Fibroblast of villous mesenchyme (primary cell): ENCODE data around the gene NRP2. TPM values are rescaled to one million over a fixed set of nuclear protein-coding genes. Genes with fewer than 3 reads are reported as not detected.

Experiments used
- DNase-seq: peaks from one replicate; pipeline ENCODE4 v3.0.0-alpha.2; 2010; ENCODE audit warnings: low read depth
- H3K4me3 ChIP-seq: 2 replicates; pipeline ENCODE4 v1.5.1; 2011; ENCODE audit warnings: low read depth, mild to moderate bottlenecking, low read length
- total RNA-seq: library from RNA; depleted of rRNA; stranded (reverse); fragments of >200 nt; gene quantifications from 2 replicates; pipeline ENCODE4 v1.2.3, GENCODE V29; 2012
- TF ChIP-seq, protein P1 (sequence below): IDR thresholded peaks from 2 replicates; pipeline ENCODE4 v1.5.1; 2012; ENCODE audit warnings: low read depth, mild to moderate bottlenecking, low read length; ENCODE audit not compliant: insufficient read depth

The NRP2 gene
- total RNA-seq, 1 donor: 117 TPM

DNA sequence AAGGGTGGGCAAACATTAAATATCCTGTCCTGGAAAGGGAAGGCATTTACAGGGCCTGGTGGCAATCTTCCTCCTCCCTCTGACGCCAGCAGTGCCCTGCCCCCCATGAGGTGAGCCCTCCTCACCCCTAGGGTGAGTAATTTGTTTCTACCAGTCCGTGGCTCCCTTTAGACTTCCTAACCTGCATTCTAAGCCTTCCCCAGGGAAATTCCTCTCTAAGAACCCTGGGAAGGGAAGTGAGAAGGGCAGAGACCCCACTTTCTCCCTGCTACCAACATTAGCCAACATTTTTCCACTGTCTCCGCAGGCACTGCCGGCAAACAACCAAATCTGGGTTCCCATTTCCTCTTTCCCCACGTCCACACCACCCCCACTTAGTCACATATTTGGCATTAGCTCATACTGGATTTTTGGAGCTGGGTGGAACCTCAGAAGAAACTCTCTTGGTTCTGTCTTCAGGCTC is 69.3 kb downstream of the NRP2 start:
- TF ChIP-seq, protein P1, sequence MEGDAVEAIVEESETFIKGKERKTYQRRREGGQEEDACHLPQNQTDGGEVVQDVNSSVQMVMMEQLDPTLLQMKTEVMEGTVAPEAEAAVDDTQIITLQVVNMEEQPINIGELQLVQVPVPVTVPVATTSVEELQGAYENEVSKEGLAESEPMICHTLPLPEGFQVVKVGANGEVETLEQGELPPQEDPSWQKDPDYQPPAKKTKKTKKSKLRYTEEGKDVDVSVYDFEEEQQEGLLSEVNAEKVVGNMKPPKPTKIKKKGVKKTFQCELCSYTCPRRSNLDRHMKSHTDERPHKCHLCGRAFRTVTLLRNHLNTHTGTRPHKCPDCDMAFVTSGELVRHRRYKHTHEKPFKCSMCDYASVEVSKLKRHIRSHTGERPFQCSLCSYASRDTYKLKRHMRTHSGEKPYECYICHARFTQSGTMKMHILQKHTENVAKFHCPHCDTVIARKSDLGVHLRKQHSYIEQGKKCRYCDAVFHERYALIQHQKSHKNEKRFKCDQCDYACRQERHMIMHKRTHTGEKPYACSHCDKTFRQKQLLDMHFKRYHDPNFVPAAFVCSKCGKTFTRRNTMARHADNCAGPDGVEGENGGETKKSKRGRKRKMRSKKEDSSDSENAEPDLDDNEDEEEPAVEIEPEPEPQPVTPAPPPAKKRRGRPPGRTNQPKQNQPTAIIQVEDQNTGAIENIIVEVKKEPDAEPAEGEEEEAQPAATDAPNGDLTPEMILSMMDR: no peak
- no peak overlapping the region for H3K4me3 ChIP-seq
- no peak for DNase-seq

DNA sequence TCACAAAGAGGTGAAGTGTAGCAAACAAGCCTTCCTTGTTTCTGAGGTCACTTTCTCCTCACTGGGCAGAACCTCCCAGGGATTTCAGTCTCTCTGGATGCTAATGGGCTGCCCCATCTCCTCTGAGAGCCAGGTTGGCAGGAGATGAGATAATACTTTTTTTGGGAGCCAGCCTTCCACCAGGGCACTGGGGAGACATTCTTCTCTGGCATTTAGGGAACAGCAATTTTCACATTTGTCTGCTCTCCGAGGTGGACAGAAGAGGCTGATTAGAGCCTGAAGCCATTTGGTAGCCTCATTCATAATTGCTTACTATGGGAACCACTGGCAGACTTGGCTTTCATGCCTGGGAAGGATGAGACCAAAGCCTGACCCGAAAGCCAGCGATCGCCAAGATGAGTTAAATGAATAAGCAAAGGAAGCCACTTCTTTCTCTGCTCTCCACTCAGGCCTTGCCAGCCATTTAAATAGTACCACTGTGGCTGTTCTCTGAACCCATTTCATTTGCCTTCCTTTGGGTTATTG is 70.1 kb downstream of the NRP2 start:
- TF ChIP-seq, protein P1: no peak
- no peak for DNase-seq
- no peak overlapping the region for H3K4me3 ChIP-seq

DNA sequence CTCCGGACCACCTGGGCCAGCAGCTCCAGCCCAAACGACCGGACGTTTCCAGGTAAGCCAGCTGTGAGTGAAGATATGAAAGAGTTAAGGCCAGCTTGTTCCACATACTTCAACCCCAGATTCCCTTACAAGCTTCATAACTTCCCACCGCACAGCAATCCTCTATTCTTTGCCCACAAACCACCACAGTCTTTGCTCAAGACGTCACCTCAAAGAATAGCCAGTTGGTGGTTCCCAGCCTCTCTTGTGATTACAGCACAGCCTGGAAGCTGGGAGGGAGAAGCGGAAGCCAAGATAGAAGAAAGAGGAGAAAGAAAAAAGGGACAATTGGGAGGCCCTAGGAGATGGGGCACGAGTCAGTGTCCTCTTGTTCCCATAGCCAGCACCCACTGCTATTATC is 70.6 kb downstream of the NRP2 start:
- TF ChIP-seq, protein P1: no peak
- H3K4me3 ChIP-seq: no peak overlapping the region
- DNase-seq: no peak

DNA sequence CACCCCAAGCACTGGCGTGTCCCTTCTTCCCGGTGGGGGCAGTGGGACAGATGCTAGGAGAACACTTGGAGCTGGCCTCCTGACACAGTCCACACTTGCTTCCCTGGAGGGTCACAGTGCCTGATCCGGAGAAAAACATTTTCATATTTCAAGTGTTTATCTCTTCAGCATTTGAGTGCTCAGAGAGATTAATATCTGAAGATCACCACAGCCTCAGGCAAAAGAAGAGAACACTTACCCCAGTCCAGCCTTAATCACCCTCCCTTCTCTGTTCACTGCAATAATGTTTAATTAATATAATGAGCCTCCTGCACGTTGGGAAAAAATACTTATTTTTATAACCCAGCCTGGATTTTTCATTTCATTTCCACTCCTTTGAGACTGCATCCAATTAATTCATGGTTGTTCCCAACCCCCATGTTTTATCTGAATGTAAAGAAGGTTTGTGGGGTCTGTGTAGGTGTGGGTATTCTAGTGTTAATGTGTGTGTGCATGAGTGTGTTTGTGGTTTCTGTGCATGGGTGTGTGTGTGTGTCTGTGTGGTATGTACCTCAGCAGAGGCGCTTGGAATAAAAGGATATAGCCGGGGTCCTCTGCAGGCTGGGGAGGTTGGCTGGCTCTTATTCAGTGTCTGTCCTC is 72.1 kb downstream of the NRP2 start:
- TF ChIP-seq, protein P1: no peak
- H3K4me3 ChIP-seq: no peak overlapping the region

DNA sequence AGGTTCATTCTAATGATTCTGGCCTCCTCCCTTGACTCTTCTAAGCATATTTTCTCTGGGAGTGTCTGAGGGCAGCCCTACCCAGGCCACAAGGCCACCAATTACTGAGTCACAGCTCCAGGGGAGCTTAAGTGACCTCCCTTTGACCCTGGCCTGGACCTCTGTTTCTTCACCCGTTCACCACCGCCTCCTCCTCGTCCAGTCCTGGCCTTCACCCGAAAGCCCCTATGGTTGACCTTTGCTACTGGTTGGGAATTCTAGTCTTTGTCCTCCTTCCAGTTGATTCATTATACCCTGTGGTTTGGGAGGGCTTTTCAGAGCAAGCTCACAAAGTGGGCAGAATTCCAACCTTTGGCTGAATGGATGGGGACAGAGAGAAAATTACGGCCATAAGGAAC is 72.6 kb downstream of the NRP2 start:
- no peak overlapping the region for H3K4me3 ChIP-seq
- TF ChIP-seq, protein P1: no peak
- DNase-seq: peak; percentile 40

More for the DNA sequence above, 72.1 kb downstream of the NRP2 start:
- DNase-seq: no peak

DNA sequence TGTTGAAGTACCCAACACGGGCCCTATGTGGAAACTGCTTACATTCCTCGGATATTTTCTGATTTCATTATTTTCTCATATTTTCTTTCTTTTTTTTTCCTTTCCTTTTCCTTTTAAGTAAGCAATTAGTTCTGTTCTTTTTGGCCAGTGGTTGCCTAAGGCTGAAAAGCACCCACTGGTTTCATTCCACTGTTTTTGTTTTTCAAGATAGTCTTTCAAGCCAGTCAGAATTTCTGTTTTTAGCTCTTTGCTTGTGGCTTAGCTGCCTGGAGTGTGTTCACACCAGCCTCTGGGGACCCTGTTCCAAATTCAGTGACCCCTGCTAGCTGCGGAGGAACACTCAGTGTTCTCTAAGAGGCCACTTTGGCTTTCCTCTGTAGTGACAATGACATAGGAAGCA is 73.6 kb downstream of the NRP2 start:
- H3K4me3 ChIP-seq: no peak overlapping the region
- peak; percentile 65 for DNase-seq
- TF ChIP-seq, protein P1: no peak
